ENCODE results near the gene TMED4. TPM values are rescaled to one million over a fixed set of nuclear protein-coding genes. Genes with fewer than 3 reads are reported as not detected.
A peak's percentile ranks its signal among the peaks of the same experiment; 100 is the strongest.

Gene TMED4
- total and polyA plus RNA-seq, 2 experiments from 2014 or later, result 124 to 319 TPM

DNA sequence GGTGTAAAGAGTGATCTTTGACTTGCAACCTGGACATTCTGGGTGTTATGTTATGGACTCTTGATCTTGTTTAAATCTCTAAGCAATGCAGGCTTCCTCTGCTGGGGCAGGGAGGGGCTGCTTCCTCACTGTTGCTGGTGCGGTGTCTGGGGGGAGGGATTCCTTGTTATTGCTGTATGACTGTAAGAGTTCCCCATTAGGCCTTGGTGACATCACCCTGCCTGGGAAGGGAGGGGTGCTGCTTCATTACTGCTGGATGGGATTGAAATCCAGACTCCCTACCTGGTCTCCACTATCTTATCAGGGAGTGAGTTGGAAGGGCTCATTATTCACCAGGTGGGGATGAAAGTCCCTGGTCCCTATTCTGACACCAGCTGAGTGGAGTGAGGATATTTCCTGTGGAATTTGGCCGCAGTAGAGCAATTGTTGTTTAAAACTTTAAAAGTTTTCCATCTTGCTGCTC, 33.1 kb upstream of the TMED4 start:
- DNase-seq (ENCODE audit: low read depth in 1 of 2, low spot score in 1 of 2), result no peak
- Histone ChIP-seq H3K4me1 (ENCODE audit: low read depth) (no peaks in the 10 kb centered on the region), H3K4me3 (no peak overlapping the region), H3K36me3 (no peaks in the 10 kb centered on the region), H3K27me3 (no peaks in the 10 kb centered on the region), H3K9me3 (ENCODE audit: low read depth) (no peaks in the 10 kb centered on the region), H3K27ac (peak overlapping the region; percentile 23)
- TF ChIP-seq, protein P1, sequence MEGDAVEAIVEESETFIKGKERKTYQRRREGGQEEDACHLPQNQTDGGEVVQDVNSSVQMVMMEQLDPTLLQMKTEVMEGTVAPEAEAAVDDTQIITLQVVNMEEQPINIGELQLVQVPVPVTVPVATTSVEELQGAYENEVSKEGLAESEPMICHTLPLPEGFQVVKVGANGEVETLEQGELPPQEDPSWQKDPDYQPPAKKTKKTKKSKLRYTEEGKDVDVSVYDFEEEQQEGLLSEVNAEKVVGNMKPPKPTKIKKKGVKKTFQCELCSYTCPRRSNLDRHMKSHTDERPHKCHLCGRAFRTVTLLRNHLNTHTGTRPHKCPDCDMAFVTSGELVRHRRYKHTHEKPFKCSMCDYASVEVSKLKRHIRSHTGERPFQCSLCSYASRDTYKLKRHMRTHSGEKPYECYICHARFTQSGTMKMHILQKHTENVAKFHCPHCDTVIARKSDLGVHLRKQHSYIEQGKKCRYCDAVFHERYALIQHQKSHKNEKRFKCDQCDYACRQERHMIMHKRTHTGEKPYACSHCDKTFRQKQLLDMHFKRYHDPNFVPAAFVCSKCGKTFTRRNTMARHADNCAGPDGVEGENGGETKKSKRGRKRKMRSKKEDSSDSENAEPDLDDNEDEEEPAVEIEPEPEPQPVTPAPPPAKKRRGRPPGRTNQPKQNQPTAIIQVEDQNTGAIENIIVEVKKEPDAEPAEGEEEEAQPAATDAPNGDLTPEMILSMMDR (IDR thresholded peaks at IDR 0.05; ENCODE audit: low read depth, low read length), result no peak

DNA sequence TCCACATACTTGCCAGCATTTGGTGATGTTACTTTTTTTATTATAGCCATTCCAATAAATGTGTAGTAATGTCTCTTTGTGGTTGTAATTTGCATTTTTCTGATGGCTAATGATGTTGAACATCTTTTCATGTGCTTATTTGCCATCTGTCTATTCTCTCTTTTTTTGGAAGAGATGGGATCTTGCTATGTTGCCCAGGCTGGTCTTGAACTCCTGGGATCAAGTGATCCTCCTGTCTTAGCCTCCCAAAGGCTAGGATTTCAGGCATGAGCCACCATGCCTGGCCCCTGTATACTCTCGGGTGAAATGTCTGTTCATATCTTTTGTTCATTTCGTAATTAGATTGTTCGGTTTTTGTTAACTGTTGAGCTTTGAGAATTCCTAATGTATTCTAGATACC, 27.8 kb upstream of the TMED4 start:
- TF ChIP-seq, protein P1 (IDR thresholded peaks at IDR 0.05; ENCODE audit: low read depth, low read length), result no peak
- Histone ChIP-seq H3K4me3 (no peak overlapping the region), H3K4me1 (ENCODE audit: low read depth) (no peaks in the 10 kb centered on the region), H3K27me3 (no peaks in the 10 kb centered on the region), H3K36me3 (no peaks in the 10 kb centered on the region), H3K27ac (no peak overlapping the region), H3K9me3 (ENCODE audit: low read depth) (no peaks in the 10 kb centered on the region)
- no peak for DNase-seq (ENCODE audit: low read depth in 1 of 2, low spot score in 1 of 2)

DNA sequence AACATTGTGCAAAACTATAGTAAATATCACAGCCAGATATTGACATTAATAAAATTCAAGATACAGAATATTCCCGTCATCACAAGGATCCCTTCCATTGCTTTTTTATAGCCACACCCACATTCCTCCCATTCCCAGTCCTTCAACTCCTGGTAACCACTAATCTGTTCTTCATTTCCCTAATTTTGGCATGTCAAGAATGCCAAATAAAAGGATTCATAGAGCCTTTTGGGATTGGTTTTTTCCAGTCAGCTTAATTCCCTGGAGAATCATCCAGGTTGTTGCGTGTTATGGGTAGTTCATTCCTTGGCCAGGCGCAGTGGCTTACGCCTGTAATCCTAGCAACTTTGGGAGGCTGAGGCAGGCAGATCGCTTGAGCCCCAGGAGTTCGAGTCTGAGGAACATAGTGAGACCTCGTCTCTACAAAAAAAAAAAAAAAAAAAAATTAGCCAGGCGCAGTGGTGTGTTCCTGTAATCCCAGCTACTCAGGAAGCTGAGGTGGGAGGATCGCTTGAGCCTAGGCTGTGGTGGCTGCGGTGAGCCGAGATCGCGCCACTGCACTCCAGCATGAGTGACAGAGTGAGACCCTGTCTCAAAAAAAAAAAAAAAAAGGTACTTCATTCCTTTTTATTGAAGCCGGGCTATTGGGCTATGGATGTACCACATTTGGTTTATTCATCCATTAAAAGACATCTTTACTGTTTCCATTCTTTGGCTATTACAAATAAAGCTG, 27.1 kb upstream of the TMED4 start:
- Histone ChIP-seq H3K27me3 (no peaks in the 10 kb centered on the region), H3K4me1 (ENCODE audit: low read depth) (no peaks in the 10 kb centered on the region), H3K9me3 (ENCODE audit: low read depth) (no peaks in the 10 kb centered on the region), H3K36me3 (no peaks in the 10 kb centered on the region), H3K4me3 (no peak overlapping the region), H3K27ac (no peak overlapping the region)
- TF ChIP-seq, protein P1 (IDR thresholded peaks at IDR 0.05; ENCODE audit: low read depth, low read length), result no peak
- peak in 1 of 2 donors; percentile 33 for DNase-seq (ENCODE audit: low read depth in 1 of 2, low spot score in 1 of 2)

DNA sequence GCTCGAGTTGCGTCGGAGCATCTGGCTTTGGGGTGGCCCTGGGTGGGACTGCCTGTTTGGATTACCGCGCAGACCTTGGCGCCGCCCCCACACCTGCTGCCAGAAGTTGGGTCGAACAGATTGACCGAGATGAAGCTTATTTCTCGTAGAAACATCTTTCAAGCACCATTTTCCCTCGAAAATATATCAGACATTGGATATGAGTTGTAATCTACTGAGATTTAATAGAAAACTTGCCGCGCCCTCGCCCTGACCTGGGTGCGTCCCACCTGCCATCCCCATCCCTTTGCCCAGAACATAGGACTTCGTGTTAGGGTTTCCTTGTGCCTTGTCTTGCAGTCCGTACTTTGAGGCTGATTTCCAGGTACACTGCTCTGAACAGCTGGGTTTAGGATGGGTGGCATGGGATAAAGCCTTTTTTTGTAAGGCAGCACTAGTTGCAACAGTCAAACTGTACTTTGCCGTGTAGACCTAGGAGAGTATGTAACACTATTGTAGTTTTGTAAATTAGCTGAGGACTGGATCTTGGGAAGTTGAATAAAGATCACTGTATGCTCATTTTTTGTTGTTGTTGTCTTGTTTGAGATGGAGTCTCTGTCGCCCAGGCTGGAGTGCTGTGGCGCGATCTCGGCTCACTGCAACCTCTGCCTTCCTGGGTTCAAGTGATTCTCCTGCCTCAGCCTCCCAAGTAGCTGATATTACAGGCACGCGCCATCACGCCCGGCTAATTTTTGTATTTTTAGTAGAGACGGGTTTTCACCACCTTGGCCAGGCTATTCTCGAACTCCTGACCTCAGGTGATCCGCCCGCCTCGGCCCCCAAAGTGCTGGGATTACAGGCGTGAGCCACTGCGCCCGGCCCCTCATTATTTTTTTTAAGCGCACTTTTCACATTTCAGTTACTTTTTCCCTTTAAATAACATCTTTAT, 25.4 kb upstream of the TMED4 start:
- H3K4me1 ChIP-seq (ENCODE audit: low read depth), result no peaks in the 10 kb centered on the region
- TF ChIP-seq, protein P1 (IDR thresholded peaks at IDR 0.05; ENCODE audit: low read depth, low read length), result no peak

DNA sequence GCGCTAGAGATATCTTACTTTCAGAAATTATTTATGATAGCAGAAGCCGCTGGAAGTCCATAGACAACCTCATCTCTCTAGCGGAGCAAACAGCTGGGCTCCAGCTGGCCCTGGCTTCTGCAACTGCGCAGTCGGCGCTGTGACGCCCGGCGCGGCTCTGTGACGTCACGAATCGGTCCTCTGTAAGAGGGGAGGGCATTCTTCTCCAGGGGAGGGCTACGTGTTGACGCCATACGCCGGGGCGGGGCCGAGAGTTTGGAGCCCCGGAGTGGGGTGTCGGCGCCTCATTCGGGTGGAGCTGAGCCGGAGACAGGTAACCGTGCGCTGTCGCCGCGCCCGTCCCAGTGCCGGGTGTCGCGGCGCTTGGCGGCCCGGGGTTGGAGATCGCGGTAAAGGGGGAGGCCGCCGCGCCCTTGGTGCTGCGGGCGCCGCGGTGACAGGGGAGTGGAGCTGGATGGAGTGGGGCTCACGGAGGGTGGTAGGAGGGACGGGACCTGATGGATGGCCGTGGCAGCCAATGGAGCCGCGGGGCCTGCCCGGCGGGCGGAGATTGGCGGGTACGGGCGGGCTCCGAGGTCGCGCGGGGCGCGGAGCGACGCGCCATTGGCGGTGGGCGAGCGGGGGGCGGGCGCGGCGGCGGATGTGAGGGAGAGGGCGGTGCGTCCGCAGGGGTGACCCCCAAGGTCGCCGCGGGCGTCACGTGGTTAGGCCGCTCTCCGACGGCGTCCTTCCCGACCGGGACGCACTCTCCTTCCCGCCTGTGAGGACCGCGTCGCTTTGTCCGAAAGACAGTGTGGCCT, 24.5 kb upstream of the TMED4 start, which contains the start of gene OGDH:
OGDH (plus strand) TSS at position 287 of the 800 bp plus-strand sequence. CDS start 17,717 bp downstream, outside the sequence.
- Histone ChIP-seq H3K27me3 (no peaks in the 10 kb centered on the region), H3K4me3 (peak within 1 kb of the TSS; percentile 55), H3K9me3 (ENCODE audit: low read depth) (no peaks in the 10 kb centered on the region), H3K36me3 (no peaks in the 10 kb centered on the region), H3K27ac (peak within 1 kb of the TSS; percentile 92), H3K4me1 (ENCODE audit: low read depth) (no peaks in the 10 kb centered on the region)
- TF ChIP-seq, protein P1 (IDR thresholded peaks at IDR 0.05; ENCODE audit: low read depth, low read length), result no peak
- DNase-seq (ENCODE audit: low read depth in 1 of 2, low spot score in 1 of 2), result peak; percentile 99

More for the DNA sequence above, 25.4 kb upstream of the TMED4 start:
- Histone ChIP-seq H3K27me3 (no peaks in the 10 kb centered on the region), H3K9me3 (ENCODE audit: low read depth) (no peaks in the 10 kb centered on the region), H3K36me3 (no peaks in the 10 kb centered on the region), H3K4me3 (peak overlapping the region; percentile 52), H3K27ac (peak overlapping the region; percentile 92)
- no peak for DNase-seq (ENCODE audit: low read depth in 1 of 2, low spot score in 1 of 2)
